ENCODE data around the gene CAPN8. TPM values are rescaled to one million over a fixed set of nuclear protein-coding genes. Genes with fewer than 3 reads are reported as not detected.

The CAPN8 gene
- total RNA-seq, 1 donor from 2014 or later: not detected

GRCh38 chr1:223711747-223712193, 46.3 kb upstream of the CAPN8 start:
- H3K9ac ChIP-seq (ENCODE audit: low read length): peak overlapping the region; percentile 97
- H3K4me2 ChIP-seq (ENCODE audit: low read length): peak overlapping the region; percentile 96
- H3K27me3 ChIP-seq (ENCODE audit: insufficient read depth, low read length): no peaks in the 10 kb centered on the region
- Mint-ChIP-seq H3K4me1 (ENCODE audit: low read depth, unreplicated experiment) (peaks cover 56% of the 10 kb centered on the region), H3K36me3 (ENCODE audit: low read depth, unreplicated experiment) (peaks cover 13% of the 10 kb centered on the region), H3K4me3 (ENCODE audit: unreplicated experiment) (peak overlapping the region; percentile 80), H3K27me3 (ENCODE audit: low read depth, unreplicated experiment) (no peaks in the 10 kb centered on the region), H3K9me3 (ENCODE audit: unreplicated experiment) (no peaks in the 10 kb centered on the region), H3K27ac (ENCODE audit: unreplicated experiment) (peak overlapping the region; percentile 88)
- FAIRE-seq (no peak), DNase-seq (ENCODE audit: low read depth) (no peak)
- peaks cover 7% of the 10 kb centered on the region for H3K36me3 ChIP-seq (ENCODE audit: insufficient read depth, low read length)
- peaks cover 60% of the 10 kb centered on the region for H3K4me1 ChIP-seq (ENCODE audit: insufficient read depth, low read length)
- peaks cover 54% of the 10 kb centered on the region for H3K79me2 ChIP-seq (ENCODE audit: insufficient read depth, low read length)
- no peaks in the 10 kb centered on the region for H3K9me3 ChIP-seq (ENCODE audit: insufficient read depth, low read depth, low read length)
- H2AFZ ChIP-seq (ENCODE audit: low read depth, low read length): peak overlapping the region; percentile 37
- peak overlapping the region; percentile 95 for H3K27ac ChIP-seq (ENCODE audit: low read depth, low read length)
- H3K4me3 ChIP-seq (ENCODE audit: insufficient read depth, low read depth, low read length): peak overlapping the region; percentile 98
- TF ChIP-seq CTCF (IDR thresholded peaks at IDR 0.05; ENCODE audit: insufficient read depth, low read depth, low read length): no peak
- no peak for TF ChIP-seq EZH2 (IDR thresholded peaks at IDR 0.05; ENCODE audit: insufficient read depth, low read length)
- H4K20me1 ChIP-seq (ENCODE audit: insufficient read depth, low read length): peaks cover 33% of the 10 kb centered on the region

- Mint-ChIP-seq H3K27me3 (ENCODE audit: low read depth, unreplicated experiment) (no peaks in the 10 kb centered on the region), H3K4me1 (ENCODE audit: low read depth, unreplicated experiment) (peaks cover 55% of the 10 kb centered on the region), H3K36me3 (ENCODE audit: low read depth, unreplicated experiment) (peaks cover 9% of the 10 kb centered on the region), H3K4me3 (ENCODE audit: unreplicated experiment) (no peak overlapping the region), H3K9me3 (ENCODE audit: unreplicated experiment) (no peaks in the 10 kb centered on the region), H3K27ac (ENCODE audit: unreplicated experiment) (peak overlapping the region; percentile 20)
- DNase-seq (ENCODE audit: low read depth) (no peak), FAIRE-seq (no peak)
- Histone ChIP-seq H3K4me2 (ENCODE audit: low read length) (no peak overlapping the region), H3K4me1 (ENCODE audit: insufficient read depth, low read length) (peaks cover 60% of the 10 kb centered on the region), H3K79me2 (ENCODE audit: insufficient read depth, low read length) (peaks cover 48% of the 10 kb centered on the region), H2AFZ (ENCODE audit: low read depth, low read length) (no peak overlapping the region), H3K27ac (ENCODE audit: low read depth, low read length) (no peak overlapping the region), H3K9ac (ENCODE audit: low read length) (no peak overlapping the region), H3K4me3 (ENCODE audit: insufficient read depth, low read depth, low read length) (no peak overlapping the region), H3K27me3 (ENCODE audit: insufficient read depth, low read length) (no peaks in the 10 kb centered on the region), H3K36me3 (ENCODE audit: insufficient read depth, low read length) (peaks cover 3% of the 10 kb centered on the region), H4K20me1 (ENCODE audit: insufficient read depth, low read length) (peaks cover 27% of the 10 kb centered on the region), H3K9me3 (ENCODE audit: insufficient read depth, low read depth, low read length) (no peaks in the 10 kb centered on the region)
- TF ChIP-seq CTCF (IDR thresholded peaks at IDR 0.05; ENCODE audit: insufficient read depth, low read depth, low read length) (no peak), EZH2 (IDR thresholded peaks at IDR 0.05; ENCODE audit: insufficient read depth, low read length) (no peak)
Measured at GRCh38 chr1:223711173-223711572, 45.7 kb upstream of the CAPN8 start.
